ENCODE data around the gene MAML1. TPM values are rescaled to one million over a fixed set of nuclear protein-coding genes. Genes with fewer than 3 reads are reported as not detected.

The MAML1 gene
- total RNA-seq, 3 donors from 2014 or later: 16.3 to 22.4 (median 21.0) TPM

- intact Hi-C loops (cut with DNase I; ENCODE audit: low total_unique reads): no loop called here
- no peak for DNase-seq (ENCODE audit: low spot score in 2 of 2)
- Histone ChIP-seq H3K36me3 (no peaks in the 10 kb centered on the region), H3K27ac (peak overlapping the region; percentile 74 to 94), H3K4me3 (peak overlapping the region in 1 of 3 donors; percentile 90), H3K9me3 (no peaks in the 10 kb centered on the region), H3K4me1 (peaks cover 3 to 17% of the 10 kb centered on the region in 2 donors), H3K27me3 (no peaks in the 10 kb centered on the region)
- no peak for TF ChIP-seq POLR2A (IDR thresholded peaks at IDR 0.05)
- no peak for TF ChIP-seq CTCF (IDR thresholded peaks at IDR 0.05)
- no peak for TF ChIP-seq POLR2AphosphoS5 (IDR thresholded peaks at IDR 0.05)
Measured at GRCh38 chr5:179792612-179793467, 60.2 kb downstream of the MAML1 start.

- Histone ChIP-seq H3K4me1 (peaks cover 3 to 17% of the 10 kb centered on the region in 2 donors), H3K27me3 (no peaks in the 10 kb centered on the region), H3K4me3 (peak within 1 kb of the TSS; percentile 58 to 90 (median 71)), H3K9me3 (no peaks in the 10 kb centered on the region), H3K27ac (peak within 1 kb of the TSS; percentile 90 to 94), H3K36me3 (no peaks in the 10 kb centered on the region)
- TF ChIP-seq CTCF (IDR thresholded peaks at IDR 0.05): no peak
- no peak for TF ChIP-seq POLR2AphosphoS5 (IDR thresholded peaks at IDR 0.05)
- TF ChIP-seq POLR2A (IDR thresholded peaks at IDR 0.05): no peak
- peak; percentile 69 to 85 for DNase-seq (ENCODE audit: low spot score in 2 of 2)
- intact Hi-C loops (cut with DNase I; ENCODE audit: low total_unique reads): no loop called here
Measured at GRCh38 chr5:179793468-179794139, 61.0 kb downstream of the MAML1 start, which contains the start of gene LTC4S. LTC4S (plus strand) TSS chr5:179793986; CDS start chr5:179794081, 95 bp downstream.

GRCh38 chr5:179794171-179794570 is 61.5 kb downstream of the MAML1 start:
- Histone ChIP-seq H3K27ac (peak overlapping the region; percentile 74 to 94), H3K36me3 (peaks cover under 1% of the 10 kb centered on the region), H3K27me3 (no peaks in the 10 kb centered on the region), H3K9me3 (no peaks in the 10 kb centered on the region), H3K4me1 (peaks cover 3 to 17% of the 10 kb centered on the region in 2 donors), H3K4me3 (peak overlapping the region; percentile 24 to 90 (median 25))
- intact Hi-C loops (cut with DNase I; ENCODE audit: low total_unique reads): no loop called here
- no peak for TF ChIP-seq POLR2A (IDR thresholded peaks at IDR 0.05)
- TF ChIP-seq CTCF (IDR thresholded peaks at IDR 0.05): no peak
- TF ChIP-seq POLR2AphosphoS5 (IDR thresholded peaks at IDR 0.05): no peak
- no peak for DNase-seq (ENCODE audit: low spot score in 2 of 2)

GRCh38 chr5:179794575-179794974 is 62.0 kb downstream of the MAML1 start:
- Histone ChIP-seq H3K27me3 (no peaks in the 10 kb centered on the region), H3K36me3 (peaks cover 5% of the 10 kb centered on the region), H3K4me1 (peaks cover 3 to 17% of the 10 kb centered on the region in 2 donors), H3K4me3 (peak overlapping the region; percentile 58 to 90 (median 71)), H3K9me3 (no peaks in the 10 kb centered on the region), H3K27ac (peak overlapping the region; percentile 90 to 94)
- DNase-seq (ENCODE audit: low spot score in 2 of 2): no peak
- intact Hi-C loops (cut with DNase I; ENCODE audit: low total_unique reads): no loop called here
- TF ChIP-seq POLR2AphosphoS5 (IDR thresholded peaks at IDR 0.05) (no peak), POLR2A (IDR thresholded peaks at IDR 0.05) (no peak), CTCF (IDR thresholded peaks at IDR 0.05) (no peak)
